Fibroblast of the aortic adventitia (primary cell): Measurements from ENCODE around the gene E2F4. TPM values are rescaled to one million over a fixed set of nuclear protein-coding genes. Genes with fewer than 3 reads are reported as not detected.

Experiments
- DNase-seq: peaks from one replicate; pipeline ENCODE4 v3.0.0-alpha.2; 2010; ENCODE audit warnings: low read depth
- H3K4me3 ChIP-seq: 2 replicates; pipeline ENCODE4 v1.5.1; 2011; ENCODE audit warnings: low read depth, mild to moderate bottlenecking, control low read depth, low read length, moderate library complexity
- CTCF ChIP-seq: IDR thresholded peaks from 2 replicates; pipeline ENCODE4 v1.5.1; 2011; ENCODE audit warnings: mild to moderate bottlenecking, low read length, control low read depth, inconsistent platforms; ENCODE audit not compliant: insufficient read depth
- total RNA-seq: library from RNA; depleted of rRNA; stranded (reverse); fragments of >200 nt; gene quantifications from 2 replicates; pipeline ENCODE4 v1.2.3, GENCODE V29; 2012; ENCODE audit warnings: low replicate concordance

Gene E2F4
- total RNA-seq, 1 donor = 47.5 TPM

GRCh38 chr16:67148221-67148620 is 43.7 kb upstream of the E2F4 start:
- H3K4me3 ChIP-seq = no peak overlapping the region
- no peak for DNase-seq

GRCh38 chr16:67148656-67149275 is 43.2 kb upstream of the E2F4 start:
- no peak for DNase-seq
- no peak overlapping the region for H3K4me3 ChIP-seq
- TF ChIP-seq CTCF = no peak

More at GRCh38 chr16:67148221-67148620, 43.7 kb upstream of the E2F4 start:
- TF ChIP-seq CTCF = no peak

- no peak for TF ChIP-seq CTCF
Measured at GRCh38 chr16:67149276-67150046, 42.5 kb upstream of the E2F4 start.

GRCh38 chr16:67150047-67150832 is 41.7 kb upstream of the E2F4 start:
- peak overlapping the region; percentile 73 for H3K4me3 ChIP-seq
- TF ChIP-seq CTCF = no peak
- DNase-seq = peak; percentile 59

More at GRCh38 chr16:67149276-67150046, 42.5 kb upstream of the E2F4 start:
- H3K4me3 ChIP-seq = peak overlapping the region; percentile 73
- no peak for DNase-seq

- peak; percentile 80 for DNase-seq
- TF ChIP-seq CTCF = no peak
- peak within 1 kb of the TSS; percentile 73 for H3K4me3 ChIP-seq
Measured at GRCh38 chr16:67150833-67151396, 41.0 kb upstream of the E2F4 start, which contains the start of gene B3GNT9. Gene B3GNT9 (minus strand): TSS chr16:67150998. CDS start chr16:67150485, 513 bp downstream.

GRCh38 chr16:67151431-67152097 is 40.4 kb upstream of the E2F4 start:
- DNase-seq = no peak
- no peak for TF ChIP-seq CTCF
- H3K4me3 ChIP-seq = peak overlapping the region; percentile 73
